Osteoblast (primary cell): ENCODE data around the gene HEPH. TPM values are rescaled to one million over a fixed set of nuclear protein-coding genes. Genes with fewer than 3 reads are reported as not detected.

Experiments used
- DNase-seq: peaks from one replicate; pipeline ENCODE4 v3.0.0; 2011; ENCODE audit warnings: low spot score, mixed read lengths; ENCODE audit not compliant: insufficient read length; ENCODE audit errors: missing footprints
- H2AFZ ChIP-seq: 2 replicates; pipeline ENCODE4 v1.6.0; 2011; ENCODE audit warnings: mild to moderate bottlenecking, low read length
- H3K27ac ChIP-seq: 2 replicates; pipeline ENCODE4 v1.5.1; 2011; ENCODE audit warnings: mild to moderate bottlenecking, low read depth, low read length, moderate library complexity
- H3K27me3 ChIP-seq: 2 replicates; pipeline ENCODE4 v1.6.0; 2012; ENCODE audit warnings: mild to moderate bottlenecking, control low read depth, inconsistent platforms, low read length, moderate library complexity; ENCODE audit not compliant: insufficient read depth
- H3K36me3 ChIP-seq: 2 replicates; pipeline ENCODE4 v1.5.1; 2011; ENCODE audit warnings: mild to moderate bottlenecking, low read length, control low read depth, moderate library complexity; ENCODE audit not compliant: insufficient read depth
- H3K4me1 ChIP-seq: 2 replicates; pipeline ENCODE4 v1.5.1; 2011; ENCODE audit warnings: mild to moderate bottlenecking, low read length, control low read depth, moderate library complexity; ENCODE audit not compliant: insufficient read depth
- H3K4me2 ChIP-seq: 2 replicates; pipeline ENCODE4 v1.6.0; 2011; ENCODE audit warnings: mild to moderate bottlenecking, low read length; ENCODE audit not compliant: insufficient read depth
- H3K4me3 ChIP-seq: fragments of 200-600 bp; sonication (generic); 3 replicates; pipeline ENCODE4 v1.5.1; 2012; ENCODE audit warnings: mild to moderate bottlenecking, low read length, inconsistent platforms; ENCODE audit not compliant: insufficient read depth
- H3K79me2 ChIP-seq: 2 replicates; pipeline ENCODE4 v1.6.0; 2012; ENCODE audit warnings: mild to moderate bottlenecking, low read length, control low read depth, inconsistent platforms; ENCODE audit not compliant: insufficient read depth
- H3K9me3 ChIP-seq: 2 replicates; pipeline ENCODE4 v1.5.1; 2011; ENCODE audit warnings: low read depth, low read length, control low read depth
- H4K20me1 ChIP-seq: 2 replicates; pipeline ENCODE4 v1.6.0; 2012; ENCODE audit warnings: mild to moderate bottlenecking, low read length, control low read depth; ENCODE audit not compliant: insufficient read depth
- CTCF ChIP-seq: IDR thresholded peaks from 2 replicates; pipeline ENCODE4 v1.5.1; 2011; ENCODE audit warnings: mild to moderate bottlenecking, low read depth, low read length, moderate library complexity; ENCODE audit errors: extremely low read depth
- total RNA-seq: library from RNA; depleted of rRNA; stranded (reverse); fragments of >200 nt; gene quantifications from 2 replicates; pipeline ENCODE4 v1.2.3, GENCODE V29; 2012

The HEPH gene
- total RNA-seq, 1 donor, result 63.0 TPM

DNA sequence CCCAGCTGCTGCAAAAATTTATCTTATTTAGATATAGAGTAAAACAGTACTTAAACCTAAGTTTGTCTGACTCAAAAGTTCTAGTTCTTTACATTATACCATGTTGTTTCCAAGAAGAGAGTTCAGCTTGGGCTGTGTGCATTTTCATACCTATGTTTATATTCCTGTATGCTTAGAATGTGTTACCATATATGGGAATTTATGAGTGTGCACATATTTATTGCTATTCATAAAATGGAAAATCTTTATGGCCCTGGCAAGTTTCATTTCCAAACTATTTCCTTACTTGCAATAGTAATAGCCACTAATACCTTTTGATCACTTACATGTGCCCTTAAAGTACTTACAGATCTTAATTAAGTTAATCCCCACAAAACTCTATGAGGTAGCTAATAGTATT is 2.6 kb downstream of the HEPH start:
- H2AFZ ChIP-seq, result no peak overlapping the region
- peaks cover 4% of the 10 kb centered on the region for H3K4me1 ChIP-seq
- no peak for TF ChIP-seq CTCF
- no peaks in the 10 kb centered on the region for H3K27me3 ChIP-seq
- no peaks in the 10 kb centered on the region for H4K20me1 ChIP-seq
- no peak overlapping the region for H3K4me2 ChIP-seq
- no peak overlapping the region for H3K4me3 ChIP-seq
- no peak overlapping the region for H3K27ac ChIP-seq
- H3K9me3 ChIP-seq, result no peaks in the 10 kb centered on the region
- no peaks in the 10 kb centered on the region for H3K79me2 ChIP-seq
- H3K36me3 ChIP-seq, result no peaks in the 10 kb centered on the region
- DNase-seq, result no peak

DNA sequence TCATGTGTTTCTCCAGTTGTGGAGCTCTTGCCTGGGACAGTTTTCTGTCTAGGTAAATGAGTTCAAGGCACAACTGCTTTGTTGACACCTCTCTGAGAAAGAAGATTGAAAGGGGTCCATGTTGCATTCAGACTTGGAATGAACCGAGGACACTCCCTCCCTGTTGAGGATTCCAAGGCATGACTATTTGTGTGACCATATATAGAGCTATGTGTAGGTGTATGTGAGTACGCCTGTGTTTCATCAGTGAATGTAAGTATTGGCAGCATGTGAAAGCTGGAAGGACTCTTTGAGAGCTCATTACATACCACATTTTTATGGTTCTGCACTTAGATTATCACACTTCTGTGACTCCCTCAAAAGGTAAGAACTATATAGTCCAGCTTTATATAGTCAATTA is 3.4 kb downstream of the HEPH start:
- Histone ChIP-seq H3K4me2 (no peak overlapping the region), H2AFZ (no peak overlapping the region), H3K79me2 (no peaks in the 10 kb centered on the region), H3K36me3 (no peaks in the 10 kb centered on the region), H3K4me1 (peaks cover 4% of the 10 kb centered on the region), H3K27ac (no peak overlapping the region), H3K27me3 (no peaks in the 10 kb centered on the region), H3K9me3 (no peaks in the 10 kb centered on the region), H3K4me3 (no peak overlapping the region), H4K20me1 (no peaks in the 10 kb centered on the region)
- no peak for DNase-seq
- no peak for TF ChIP-seq CTCF

DNA sequence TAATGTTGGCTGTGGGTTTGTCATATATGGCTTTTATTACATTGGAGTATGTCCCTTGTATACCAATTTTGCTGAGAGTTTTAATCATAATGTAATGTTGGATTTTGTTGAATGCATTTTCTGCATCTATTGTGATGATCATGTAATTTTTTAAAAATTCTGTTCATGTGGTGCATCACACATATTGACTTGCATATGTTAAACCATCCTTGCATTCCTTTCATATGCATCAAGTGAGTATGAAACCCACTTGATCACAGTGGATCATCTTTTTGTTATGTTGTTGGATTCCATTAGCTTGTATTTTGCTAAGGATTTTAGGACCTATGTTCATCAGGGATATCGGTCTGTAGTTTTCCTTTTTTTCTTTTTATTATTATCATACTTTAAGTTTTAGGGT is 12.1 kb downstream of the HEPH start:
- no peaks in the 10 kb centered on the region for H3K27me3 ChIP-seq
- no peaks in the 10 kb centered on the region for H3K79me2 ChIP-seq
- no peaks in the 10 kb centered on the region for H4K20me1 ChIP-seq
- H3K27ac ChIP-seq, result no peak overlapping the region
- H3K4me3 ChIP-seq, result no peak overlapping the region
- no peak for TF ChIP-seq CTCF
- no peaks in the 10 kb centered on the region for H3K4me1 ChIP-seq
- no peak for DNase-seq
- H3K9me3 ChIP-seq, result peaks cover 6% of the 10 kb centered on the region
- H3K4me2 ChIP-seq, result no peak overlapping the region
- H3K36me3 ChIP-seq, result no peaks in the 10 kb centered on the region
- no peak overlapping the region for H2AFZ ChIP-seq

DNA sequence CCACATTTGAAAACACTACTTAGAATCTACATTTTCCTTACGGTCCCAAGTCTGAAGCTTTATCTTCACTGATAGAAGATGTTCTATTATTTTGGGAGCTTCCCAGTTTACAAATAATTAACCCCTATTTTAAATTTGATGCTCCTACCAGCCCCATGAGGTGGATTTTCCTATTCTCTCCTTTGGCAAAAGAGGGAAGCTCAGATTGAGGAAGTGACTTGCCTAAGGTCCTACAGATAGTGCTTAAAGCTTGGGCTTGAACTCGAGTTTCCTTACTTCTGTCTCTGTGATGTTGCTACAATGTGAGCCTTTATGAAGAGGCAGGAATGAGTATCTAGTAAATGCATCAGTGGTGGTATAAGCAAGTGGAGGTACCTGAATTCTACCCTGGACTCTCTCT is 27.5 kb downstream of the HEPH start:
- Histone ChIP-seq H3K27me3 (no peaks in the 10 kb centered on the region), H3K79me2 (no peaks in the 10 kb centered on the region), H3K27ac (no peak overlapping the region), H3K4me3 (no peak overlapping the region), H3K4me1 (no peaks in the 10 kb centered on the region), H3K9me3 (no peaks in the 10 kb centered on the region), H4K20me1 (no peaks in the 10 kb centered on the region), H3K4me2 (no peak overlapping the region), H3K36me3 (no peaks in the 10 kb centered on the region), H2AFZ (no peak overlapping the region)
- no peak for TF ChIP-seq CTCF
- DNase-seq, result no peak
